CD4-positive, alpha-beta T cell treated with Interleukin-10 for 1 hour (primary cell): ENCODE measurements around the gene ANXA8L1.
"Not testable (repeated sequence)": the region's sequence is repeated elsewhere in the genome, so short reads cannot be mapped to it uniquely, and the experiment has no call there.

Source experiments
- DNase-seq: peaks from one replicate; pipeline ENCODE4 v3.0.0-alpha.2; 2020

Gene ANXA8L1, protein sequence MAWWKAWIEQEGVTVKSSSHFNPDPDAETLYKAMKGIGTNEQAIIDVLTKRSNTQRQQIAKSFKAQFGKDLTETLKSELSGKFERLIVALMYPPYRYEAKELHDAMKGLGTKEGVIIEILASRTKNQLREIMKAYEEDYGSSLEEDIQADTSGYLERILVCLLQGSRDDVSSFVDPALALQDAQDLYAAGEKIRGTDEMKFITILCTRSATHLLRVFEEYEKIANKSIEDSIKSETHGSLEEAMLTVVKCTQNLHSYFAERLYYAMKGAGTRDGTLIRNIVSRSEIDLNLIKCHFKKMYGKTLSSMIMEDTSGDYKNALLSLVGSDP

DNA sequence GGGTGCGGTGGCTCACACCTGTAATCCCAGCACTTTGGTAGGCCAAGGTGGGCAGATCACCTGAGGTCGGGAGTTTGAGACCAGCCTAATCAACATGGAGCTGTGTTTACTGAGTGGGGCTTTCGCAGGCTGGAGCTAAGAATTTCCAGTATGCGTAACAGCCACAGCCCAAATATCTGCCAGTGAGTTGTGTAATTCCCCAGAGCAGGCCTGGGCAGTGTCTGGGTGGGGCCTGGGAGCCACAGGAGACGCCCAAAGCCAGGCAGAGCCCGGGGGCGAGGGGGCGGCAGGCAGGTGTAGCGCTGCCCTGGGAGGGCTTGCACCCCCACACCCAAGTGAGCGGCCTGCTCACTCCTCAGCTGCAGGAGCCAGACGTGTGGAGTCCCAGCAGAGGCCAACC, at the start of gene ANXA8L1:
Gene ANXA8L1, plus strand, starts transcription at position 371 of the 400 bp plus-strand sequence. CDS start 76 bp downstream, outside the sequence.
- not testable (repeated sequence) for DNase-seq

DNA sequence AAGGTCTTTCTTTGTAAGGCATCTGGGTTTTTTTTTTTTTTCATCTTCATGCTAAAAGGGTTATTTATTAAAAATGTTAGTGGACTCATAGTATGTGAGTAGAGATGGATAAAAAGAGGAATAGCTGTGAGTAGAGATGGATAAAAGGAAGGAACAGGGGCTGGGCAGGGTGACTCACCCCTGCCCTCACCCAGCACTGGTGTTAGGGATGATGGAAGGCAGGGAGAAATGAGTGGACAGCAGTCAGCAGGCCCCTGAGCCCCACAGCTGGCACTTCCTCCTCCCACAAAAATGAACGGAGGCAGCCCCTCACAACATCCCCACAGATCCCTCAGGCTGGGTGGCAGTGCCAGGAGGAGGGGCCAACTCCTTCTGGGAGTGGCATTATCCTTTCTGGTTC, 49.5 kb upstream of the ANXA8L1 start:
- DNase-seq: no peak

DNA sequence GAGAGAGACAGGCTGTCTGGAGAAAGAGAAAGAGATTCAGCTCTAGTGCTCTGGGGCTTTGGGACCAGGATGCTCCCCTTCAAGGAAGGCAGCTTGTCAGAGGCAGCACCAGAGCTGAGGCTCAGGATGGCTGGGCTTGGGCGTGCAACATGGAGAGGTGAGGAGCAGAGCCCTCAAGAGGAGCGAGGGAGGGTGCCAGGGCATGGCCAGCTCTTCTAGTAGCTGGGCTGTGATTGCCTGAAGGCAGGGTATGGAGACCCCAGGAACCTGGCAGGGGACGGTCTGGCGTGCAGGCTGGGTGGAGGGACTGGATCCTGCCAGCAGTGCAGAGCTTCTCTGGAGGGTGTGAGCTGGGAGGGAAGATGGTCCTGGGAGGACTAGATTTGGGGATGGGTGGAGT, 48.6 kb upstream of the ANXA8L1 start:
- no peak for DNase-seq

DNA sequence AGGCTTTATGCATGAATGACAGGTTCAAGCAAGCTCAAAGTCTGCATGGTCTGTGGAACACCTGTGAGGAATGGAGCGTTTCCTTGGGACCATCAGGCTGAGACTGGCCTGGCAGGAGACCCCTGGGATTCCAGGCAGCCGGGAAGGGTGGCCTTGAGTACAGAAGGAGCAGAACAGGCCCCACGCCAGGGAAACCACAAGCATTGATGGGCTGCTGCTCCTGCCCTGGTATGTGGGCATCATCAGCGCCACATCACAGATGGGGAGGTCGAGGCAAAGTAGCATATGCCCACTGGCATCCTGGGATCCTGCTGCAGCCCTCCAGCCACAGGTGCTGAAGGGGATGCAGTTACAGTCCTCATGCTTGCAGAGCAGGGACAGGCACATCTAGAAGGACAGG, 47.9 kb upstream of the ANXA8L1 start:
- DNase-seq: no peak

DNA sequence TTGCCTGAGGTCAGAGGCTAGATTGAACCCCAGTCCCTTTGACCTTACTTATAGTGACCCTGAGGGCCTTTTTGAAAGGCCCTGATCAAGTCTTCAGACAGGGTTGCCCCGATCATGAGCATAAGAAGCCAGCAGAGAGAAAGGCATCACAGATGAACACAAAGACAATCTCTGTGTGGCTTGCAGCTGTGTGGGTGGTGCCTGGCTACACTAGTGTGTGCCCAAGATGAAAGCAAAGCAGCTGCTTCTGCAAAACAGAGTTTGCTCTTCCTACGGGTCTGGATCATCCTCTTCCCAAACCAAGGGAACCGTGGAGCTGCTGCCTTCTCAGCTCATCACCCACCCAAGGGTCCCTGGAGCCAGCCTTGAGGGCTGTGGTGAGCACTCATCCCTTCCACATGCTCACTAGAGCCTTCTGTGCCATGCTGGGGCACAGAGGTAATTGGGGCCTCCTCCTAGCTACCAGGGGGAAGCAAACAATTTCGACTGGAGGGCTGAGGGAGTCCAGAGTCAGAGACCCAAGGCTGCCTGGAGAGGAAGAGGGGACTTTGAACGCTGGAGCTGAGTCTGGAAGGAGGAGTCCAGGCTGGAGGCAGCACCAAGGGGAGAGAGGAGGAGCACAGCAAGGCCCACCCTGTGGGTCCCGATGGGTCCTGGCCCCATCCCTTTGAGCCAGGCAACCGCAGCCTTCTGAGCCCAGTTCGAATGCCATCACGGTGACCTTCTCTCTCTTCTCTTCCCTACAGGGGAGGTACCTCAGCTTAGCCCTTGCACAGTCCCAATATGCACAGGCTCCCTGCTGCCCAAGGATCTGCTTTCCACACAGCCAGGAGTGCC, 46.5 kb upstream of the ANXA8L1 start:
- DNase-seq: no peak

DNA sequence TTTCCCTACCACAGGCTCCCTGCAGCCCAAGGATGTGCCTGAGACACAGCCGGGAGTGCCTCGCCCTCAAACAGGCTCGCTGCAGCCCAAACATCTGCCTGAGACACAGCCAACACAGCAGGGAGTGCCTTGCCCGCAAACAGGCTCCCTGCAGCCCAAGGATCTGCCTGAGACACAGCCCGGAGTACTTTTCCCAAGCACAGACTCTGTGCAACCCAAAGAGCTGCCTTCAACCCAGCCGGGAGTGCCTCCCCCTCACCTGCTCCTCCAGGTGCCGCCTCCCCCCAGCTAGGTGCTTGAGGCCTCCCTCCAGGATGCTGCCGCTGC, 45.9 kb upstream of the ANXA8L1 start:
- no peak for DNase-seq

DNA sequence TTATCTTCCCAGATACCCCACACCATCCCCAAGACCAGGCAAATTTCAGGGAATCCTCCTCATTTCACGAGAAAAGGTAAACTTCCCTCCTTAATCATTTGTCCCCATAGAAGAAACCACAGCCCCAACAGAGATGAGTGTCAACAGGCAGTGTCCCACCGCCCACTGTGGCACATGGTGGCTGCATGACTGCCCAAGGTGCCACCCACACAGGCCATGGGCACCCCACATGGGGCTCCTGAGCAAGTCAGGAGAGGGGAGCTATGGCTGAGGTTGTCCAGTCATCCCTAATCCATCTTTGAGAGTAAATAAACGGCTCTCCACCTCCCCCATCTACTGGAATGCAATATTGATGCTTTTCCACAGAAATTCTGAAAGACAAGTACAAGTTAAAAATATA, 44.7 kb upstream of the ANXA8L1 start:
- DNase-seq: no peak

DNA sequence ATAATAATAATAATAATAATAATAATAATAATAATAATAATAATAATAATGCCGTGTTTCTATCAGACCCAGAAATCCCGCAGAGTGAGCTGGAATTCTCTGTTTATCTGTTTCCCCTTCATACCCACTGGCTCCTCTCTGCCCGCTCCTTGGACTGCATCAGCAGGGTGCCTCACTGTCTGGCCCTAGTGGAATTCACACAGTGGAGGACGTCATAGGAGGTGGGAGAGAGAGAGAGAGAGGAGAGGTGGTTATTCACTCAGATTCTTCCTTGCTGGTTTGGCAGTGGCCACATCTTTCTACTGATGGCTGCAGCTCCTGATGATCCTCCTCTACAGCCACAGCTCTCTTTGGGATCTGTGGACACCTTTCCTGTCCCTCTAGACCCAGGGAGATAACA, 10.1 kb upstream of the ANXA8L1 start:
- DNase-seq: not testable (repeated sequence)

DNA sequence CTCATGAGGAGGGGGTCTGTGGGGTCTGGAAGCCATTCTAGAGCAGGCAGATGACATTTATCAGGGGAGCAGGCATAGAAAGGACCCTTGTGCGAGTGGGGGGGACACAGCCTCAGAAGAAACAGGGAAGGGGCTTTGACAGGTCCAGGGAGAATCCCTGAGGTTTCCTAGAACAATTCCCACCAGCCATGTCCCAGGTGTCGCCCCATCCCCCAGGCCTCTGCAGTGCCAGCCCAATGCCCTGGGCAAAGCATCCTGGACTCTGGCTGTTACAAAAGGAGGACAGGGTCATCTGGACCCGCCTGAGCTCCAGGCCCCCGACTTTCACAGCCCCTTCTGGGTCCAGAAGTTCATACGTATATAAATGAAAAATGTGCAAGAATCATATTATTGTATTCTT, 8.4 kb upstream of the ANXA8L1 start:
- not testable (repeated sequence) for DNase-seq

DNA sequence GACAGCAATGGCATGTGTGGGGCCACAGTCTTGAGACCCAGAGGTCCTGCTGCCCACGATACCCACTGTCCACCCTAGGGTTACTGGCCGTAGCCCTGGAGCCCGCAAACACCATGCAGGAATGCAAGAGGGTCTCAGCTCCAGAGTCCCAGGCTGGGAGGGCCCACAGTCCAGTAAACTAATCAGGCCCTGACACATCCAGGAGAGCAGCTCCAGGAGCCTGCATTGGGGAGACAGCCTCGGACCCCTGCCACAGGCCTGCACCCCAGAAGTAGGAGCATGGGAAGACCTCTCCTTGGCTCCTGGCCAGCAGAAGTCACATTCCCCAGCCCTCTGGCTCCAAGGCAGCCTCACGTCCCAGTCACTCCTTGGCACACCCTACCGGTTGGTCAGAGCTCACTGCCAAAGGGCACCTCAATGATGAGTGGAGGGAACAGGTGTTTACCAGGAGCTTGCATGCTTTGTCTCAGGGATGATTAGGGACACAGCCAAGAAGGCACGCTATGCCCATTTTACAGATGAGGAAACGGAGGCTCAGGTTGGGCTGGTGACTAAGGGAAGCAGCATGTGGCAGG, 7.8 kb upstream of the ANXA8L1 start:
- not testable (repeated sequence) for DNase-seq

DNA sequence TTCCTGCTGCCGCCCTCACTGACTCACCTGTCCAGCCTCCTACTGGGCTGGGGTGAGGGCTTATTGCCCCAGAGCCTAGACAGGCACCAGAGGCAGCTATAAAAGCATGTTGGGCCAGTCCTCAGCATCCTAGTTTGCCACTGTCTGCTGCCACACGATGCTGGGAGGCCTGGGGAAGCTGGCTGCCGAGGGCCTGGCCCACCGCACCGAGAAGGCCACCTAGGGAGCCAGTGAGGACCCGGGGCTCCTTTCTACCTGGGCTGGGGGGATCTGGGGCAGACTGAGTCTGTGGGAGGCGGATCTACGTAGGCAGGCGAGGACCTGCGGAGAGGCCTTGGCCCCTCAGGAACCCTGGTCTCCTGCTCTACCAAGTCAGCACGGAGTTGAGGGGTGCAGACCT, 6.6 kb upstream of the ANXA8L1 start:
- not testable (repeated sequence) for DNase-seq

DNA sequence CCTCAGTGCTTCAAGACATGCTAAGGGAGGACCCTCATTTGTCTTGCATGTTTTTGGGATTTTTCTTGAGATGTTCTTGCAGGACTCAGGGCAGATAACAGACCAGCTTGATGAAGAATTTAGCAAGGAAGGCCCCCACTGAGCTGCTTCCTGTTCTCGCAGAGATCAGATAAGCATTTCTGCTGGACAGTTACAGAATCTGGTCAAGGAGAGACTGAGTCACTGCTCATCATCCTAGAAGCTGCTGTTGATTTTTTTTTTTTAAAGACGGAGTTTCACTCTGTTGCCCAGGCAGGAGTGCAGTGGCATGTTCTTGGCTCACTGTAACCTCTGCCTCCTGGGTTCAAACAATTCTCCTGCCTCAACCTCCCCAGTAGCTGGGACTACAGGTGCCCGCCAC, 1.2 kb upstream of the ANXA8L1 start:
- not testable (repeated sequence) for DNase-seq

DNA sequence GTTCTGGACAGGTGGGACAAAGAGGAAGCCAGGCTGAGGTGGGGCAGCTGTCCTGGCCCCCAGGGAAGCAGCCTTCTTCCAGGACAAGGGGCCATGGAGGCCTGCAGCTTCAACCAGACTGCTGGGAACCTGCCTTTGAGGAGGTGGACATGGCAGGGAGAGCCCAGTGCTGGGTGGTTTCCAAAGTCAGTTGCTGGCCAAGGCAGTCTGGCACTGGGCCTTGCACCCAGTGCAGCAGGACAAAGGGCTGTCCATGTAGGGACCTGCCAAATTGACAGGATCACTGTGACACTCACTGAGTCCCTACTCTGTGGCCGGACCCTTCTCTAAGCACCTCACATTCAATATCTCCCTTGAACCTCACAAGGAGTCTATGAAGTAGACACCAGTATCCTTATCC, 1.4 kb downstream of the ANXA8L1 start:
- DNase-seq: not testable (repeated sequence)

DNA sequence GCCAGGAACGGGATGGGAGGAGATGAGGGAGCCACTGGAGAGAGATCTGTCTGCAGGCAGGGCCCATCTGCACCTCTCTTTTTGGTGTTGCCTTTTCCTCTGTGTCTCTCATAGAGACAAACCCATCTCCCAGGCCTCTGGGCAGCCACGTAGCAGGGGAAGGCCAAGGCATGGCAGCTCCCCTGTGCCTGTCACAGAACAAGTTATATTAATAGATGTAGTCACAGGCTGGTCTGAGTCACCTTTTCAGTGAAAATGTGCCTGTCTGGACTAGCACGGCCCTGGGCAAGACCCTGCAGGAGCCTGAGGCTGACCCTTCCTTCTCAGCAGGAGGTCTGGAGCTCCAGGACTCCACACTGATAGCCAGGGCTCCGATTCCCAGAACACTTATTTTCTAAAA, 2.1 kb downstream of the ANXA8L1 start:
- not testable (repeated sequence) for DNase-seq

DNA sequence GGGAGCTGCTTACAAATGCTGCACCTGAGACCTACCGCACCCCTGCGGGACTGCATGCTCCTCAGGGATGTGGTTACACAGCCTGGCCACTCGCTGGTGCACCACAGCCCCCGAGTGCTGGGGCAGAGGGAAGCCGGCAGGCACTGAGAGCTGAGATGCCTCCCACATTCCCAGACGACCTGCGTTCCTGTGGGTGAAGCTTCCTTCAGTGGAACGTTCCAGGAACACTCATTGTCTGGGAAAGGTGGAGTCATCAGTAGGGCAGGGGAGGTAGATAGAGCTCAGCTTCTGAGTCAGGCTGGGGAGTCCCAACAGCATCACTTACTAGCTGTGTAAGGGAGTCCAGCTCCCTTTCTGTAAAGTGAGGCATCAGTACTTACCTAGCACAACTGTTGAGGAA, 2.5 kb downstream of the ANXA8L1 start:
- not testable (repeated sequence) for DNase-seq

DNA sequence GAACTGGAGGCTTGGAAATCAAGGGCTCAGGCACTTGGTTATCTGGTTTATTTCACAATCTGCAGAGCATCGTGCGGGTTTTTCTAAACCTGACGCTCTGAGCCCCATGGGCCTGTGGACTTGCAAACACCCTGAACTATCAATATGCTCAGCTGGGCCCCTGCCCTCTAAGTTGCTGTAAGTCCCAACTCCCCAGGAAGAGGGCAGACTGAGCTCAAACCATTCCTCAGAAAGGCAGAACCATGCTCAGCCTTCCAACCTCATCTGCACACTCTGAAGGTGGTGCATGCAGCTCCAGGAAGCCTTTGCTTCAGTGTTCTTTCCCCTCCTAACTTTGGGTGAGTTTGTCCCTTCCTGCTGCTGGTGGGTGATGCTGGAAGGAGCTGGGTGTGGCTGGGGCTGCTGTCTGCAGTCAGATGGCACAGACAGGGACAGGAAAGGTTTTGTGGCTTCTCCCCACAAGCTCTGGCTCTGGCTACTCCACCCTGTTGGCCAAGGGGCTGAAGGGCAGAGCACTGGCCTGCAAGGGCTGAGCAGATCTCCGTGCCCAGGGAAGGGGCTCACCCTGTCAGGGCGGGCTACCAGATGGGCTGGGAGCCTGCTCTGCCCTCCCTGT, 3.8 kb downstream of the ANXA8L1 start:
- DNase-seq: not testable (repeated sequence)

DNA sequence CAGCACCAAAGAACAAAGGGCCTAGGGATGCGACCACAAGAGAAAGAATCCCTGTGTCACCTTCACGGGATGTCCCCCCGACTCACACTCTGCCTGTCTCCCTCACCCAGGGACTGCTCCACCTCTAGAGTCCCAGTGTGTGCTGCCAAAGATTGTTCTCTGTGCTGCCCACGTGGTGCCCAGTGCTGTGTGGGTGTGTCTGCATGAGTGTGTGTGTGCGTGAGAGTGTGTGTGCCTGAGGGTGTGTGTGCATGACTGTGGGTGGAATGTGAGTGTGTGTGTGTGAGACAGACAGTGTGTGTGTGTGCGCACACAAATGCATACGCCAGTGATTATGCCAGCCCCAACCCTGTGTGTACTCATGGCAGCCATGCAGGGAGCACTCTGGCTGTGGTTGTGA, 10.3 kb downstream of the ANXA8L1 start:
- DNase-seq: not testable (repeated sequence)

DNA sequence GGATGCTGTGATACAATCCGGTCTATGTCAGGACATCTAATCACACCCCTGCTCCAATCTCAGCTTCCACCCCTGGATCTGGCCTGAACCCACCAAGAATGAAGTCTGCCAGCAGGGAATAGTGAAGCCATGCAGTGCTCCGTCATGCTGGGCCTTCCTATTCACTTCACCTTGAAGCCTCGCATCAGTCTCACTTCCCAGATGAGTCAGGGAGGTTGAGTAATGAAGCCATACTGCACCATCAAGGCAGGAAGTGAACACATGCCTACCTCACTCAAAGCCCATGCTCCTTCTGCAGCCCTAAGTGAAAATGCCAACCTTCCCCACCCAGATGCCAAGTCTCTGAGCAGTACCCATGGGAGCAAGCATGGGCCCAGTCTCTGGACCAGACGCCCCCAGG, 11.1 kb downstream of the ANXA8L1 start:
- DNase-seq: not testable (repeated sequence)

DNA sequence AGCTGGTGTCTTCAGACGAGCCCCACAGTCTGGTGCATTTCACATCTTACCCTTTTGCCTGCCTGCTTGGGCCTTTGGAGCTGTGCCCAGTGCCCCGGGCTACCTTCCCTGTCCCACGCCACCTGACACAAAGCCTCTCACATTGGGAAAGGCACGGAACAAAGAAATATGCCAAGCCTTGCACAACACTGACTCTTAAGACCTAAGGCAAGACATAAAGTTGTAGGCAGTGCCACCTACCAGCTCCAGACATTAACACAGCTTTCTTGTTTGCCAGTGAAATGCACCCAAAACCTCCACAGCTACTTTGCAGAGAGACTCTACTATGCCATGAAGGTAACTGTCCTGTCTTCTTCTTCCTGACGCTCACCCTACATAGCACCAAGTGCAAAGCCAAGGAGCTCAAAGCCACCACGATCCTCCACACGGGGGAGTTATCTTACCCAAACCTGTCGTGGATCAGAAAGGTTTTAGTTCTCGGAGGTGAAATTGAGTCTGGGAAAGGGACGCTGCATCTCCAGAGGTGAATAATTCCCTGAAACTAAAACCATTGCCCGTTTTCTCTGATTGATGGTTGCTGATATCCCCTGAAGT, 11.8 kb downstream of the ANXA8L1 start:
- not testable (repeated sequence) for DNase-seq

DNA sequence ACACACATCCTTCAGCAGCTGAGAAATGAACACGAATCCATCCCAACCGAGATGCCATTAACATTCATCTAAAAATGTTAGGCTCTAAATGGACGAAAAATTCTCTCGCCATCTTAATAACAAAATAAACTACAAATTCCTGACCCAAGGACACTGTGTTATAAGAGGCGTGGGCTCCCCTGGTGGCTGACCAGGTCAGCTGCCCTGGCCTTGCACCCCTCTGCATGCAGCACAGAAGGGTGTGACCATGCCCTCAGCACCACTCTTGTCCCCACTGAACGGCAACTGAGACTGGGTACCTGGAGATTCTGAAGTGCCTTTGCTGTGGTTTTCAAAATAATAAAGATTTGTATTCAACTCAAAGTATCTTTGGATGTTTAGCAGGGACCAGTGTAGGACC, 15.8 kb downstream of the ANXA8L1 start:
- DNase-seq: not testable (repeated sequence)

DNA sequence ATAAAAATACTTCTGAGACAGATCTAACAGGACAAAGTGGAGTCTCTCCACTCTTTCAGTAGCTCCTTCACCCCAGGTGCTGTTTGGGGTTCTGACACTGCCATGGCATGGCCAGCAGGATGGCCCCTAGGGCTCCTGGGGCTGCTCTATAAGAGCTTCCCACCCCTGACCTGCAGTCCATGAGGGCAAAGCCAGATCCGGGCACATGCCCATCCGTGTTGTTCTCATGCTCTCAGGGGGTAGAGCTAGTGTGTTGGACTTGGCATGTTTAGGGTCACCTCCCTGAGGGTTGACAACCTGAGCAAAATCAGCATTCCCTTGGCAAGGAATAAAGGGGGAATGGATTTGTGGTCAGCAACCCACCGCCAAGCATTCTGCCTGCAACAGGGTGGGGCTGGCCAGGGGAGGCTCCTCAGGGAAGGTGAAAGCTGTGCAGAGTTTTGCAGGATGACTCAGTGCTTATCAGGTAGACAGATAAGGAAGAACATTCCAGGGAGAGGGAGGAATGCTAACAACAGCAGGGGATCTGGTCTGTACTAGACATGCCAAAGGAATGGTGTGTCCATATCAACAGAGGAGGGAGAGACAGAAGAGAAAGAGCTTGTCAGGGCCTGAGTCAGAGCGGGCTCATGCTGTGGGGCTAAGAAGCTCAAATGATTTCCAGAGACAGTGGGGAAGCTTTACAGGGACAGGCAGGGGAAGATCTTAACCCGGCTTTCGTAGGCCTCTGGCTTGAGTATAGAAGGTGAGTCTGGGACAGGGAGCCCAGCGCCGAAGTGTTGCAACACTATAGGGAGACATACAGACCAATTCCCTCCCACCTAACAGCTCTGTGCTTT, 21.1 kb downstream of the ANXA8L1 start:
- not testable (repeated sequence) for DNase-seq

DNA sequence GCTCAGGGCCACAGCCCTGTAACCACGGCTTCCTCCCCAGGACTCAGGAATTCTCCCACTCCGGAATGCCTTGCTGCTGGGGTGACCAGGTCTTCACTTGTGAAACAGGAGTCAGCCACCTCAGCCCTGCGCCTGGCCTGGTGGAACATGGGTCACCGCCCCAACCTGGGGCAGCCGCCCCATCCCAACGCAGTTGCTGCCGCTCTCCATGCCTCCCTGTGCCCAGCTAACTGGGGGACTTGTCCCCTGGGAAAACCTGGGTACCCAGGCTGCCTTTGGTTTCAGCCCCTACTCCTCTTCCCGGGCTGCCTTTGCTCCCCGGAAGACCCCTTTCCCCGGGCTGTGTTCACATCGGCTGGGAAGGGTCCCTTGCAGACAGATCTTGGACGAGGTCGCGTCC, 22.2 kb downstream of the ANXA8L1 start:
- DNase-seq: not testable (repeated sequence)
